Stimulated activated naive CD8-positive, alpha-beta T cell treated with anti-CD3 and anti-CD28 coated beads, Interleukin-15, Interleukin-2, amounts not matched to agents 100 ng/mL and 50 ng/mL, for 24 hours (primary cell): Measurements from ENCODE around the gene COL13A1.

Experiments
- H3K27ac Mint-ChIP-seq: one replicate; pipeline ENCODE4 v1.8.0; 2021; ENCODE audit warnings: mild to moderate bottlenecking, mixed read lengths
- H3K27me3 Mint-ChIP-seq: one replicate; pipeline ENCODE4 v1.8.0; 2021; ENCODE audit warnings: mixed read lengths
- H3K36me3 Mint-ChIP-seq: one replicate; pipeline ENCODE4 v1.8.0; 2021; ENCODE audit warnings: low read depth, mixed read lengths
- H3K4me1 Mint-ChIP-seq: one replicate; pipeline ENCODE4 v1.8.0; 2021; ENCODE audit warnings: low read depth, mixed read lengths
- H3K4me3 Mint-ChIP-seq: one replicate; pipeline ENCODE4 v1.8.0; 2021; ENCODE audit warnings: mild to moderate bottlenecking, mixed read lengths
- H3K9me3 Mint-ChIP-seq: one replicate; pipeline ENCODE4 v1.8.0; 2021; ENCODE audit warnings: mixed read lengths

COL13A1 gene

DNA sequence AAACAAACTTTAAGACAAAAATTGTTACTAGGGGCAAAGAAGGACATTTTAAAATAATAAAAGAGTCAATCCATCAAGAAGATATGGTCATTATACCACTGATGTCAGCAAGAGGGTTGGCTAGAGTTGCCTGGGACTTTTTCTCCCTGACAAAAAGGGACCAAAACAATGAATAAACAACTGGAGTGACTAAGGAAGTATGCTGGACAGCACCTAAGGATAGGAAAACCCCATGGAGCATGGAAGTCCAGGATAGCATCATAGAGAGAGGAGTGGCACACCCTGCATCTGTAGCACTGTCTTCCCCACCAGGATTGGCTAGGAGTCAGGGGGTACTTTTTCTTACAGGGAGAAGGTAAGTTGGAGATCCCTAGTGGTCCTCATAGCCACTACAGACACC lies 177.5 kb downstream of the COL13A1 start:
- Mint-ChIP-seq H3K9me3 (peaks cover 19% of the 10 kb centered on the region), H3K4me1 (peaks cover 6% of the 10 kb centered on the region), H3K4me3 (no peak overlapping the region), H3K27me3 (peaks cover 39% of the 10 kb centered on the region), H3K27ac (no peak overlapping the region), H3K36me3 (no peaks in the 10 kb centered on the region)

DNA sequence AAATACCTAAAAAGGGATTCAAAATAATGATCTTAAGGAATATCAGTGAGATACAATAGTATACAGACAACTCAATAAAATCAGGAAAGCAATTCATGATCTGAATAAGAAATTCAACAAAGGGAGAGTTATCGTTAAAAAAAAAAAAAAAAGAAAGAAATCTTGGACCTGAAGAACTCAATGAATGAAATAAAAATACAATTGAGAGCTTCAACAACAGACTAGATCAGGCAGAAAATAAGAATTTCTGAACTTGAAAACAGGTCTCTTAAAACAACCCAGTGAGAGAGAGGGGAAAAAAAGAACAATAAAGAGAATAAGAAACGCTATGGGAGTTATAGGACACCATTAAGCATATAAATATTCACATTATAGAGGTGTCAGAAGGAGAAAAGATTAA lies 179.0 kb downstream of the COL13A1 start:
- H3K36me3 Mint-ChIP-seq = no peaks in the 10 kb centered on the region
- no peak overlapping the region for H3K4me3 Mint-ChIP-seq
- no peak overlapping the region for H3K27ac Mint-ChIP-seq
- peaks cover 6% of the 10 kb centered on the region for H3K4me1 Mint-ChIP-seq
- H3K27me3 Mint-ChIP-seq = peaks cover 46% of the 10 kb centered on the region
- H3K9me3 Mint-ChIP-seq = peaks cover 19% of the 10 kb centered on the region

DNA sequence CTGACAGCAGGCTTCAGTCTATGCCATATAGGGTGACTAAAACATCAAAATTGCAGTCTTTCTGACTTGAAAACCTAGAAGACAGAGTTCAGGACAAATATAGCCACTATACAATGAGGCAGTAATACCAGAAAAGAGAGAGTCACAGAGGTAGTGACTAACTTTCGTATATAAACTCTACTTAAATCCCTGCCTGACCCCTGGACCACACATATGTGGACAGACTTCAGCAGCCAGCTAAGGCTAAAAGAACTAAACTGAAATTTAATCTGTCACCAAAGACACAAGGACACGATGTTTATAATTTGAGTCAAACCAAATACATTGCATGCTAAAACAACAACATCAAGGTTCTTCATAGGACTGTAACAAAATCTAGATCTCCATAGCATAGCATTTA lies 186.4 kb downstream of the COL13A1 start:
- no peak overlapping the region for H3K4me3 Mint-ChIP-seq
- H3K36me3 Mint-ChIP-seq = no peaks in the 10 kb centered on the region
- peaks cover 24% of the 10 kb centered on the region for H3K27me3 Mint-ChIP-seq
- H3K4me1 Mint-ChIP-seq = no peaks in the 10 kb centered on the region
- no peak overlapping the region for H3K27ac Mint-ChIP-seq
- no peaks in the 10 kb centered on the region for H3K9me3 Mint-ChIP-seq

DNA sequence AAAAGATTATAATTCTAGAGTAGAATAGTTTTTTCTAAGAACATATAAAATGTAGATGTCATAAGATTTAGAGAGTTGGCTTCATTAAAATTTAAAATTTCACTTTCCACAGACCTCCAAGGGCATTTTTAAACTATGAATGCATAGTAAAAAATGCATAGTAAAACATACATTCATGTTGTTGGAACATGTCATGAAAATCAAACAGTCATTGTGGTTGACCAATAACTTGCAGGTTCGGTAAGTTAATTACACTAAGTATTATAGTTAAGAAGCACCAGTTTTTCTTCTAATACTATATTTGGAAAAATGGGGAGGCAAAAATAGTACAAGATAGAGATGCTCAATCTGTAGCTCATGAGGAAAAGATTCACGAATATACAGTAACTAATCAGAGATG lies 189.4 kb downstream of the COL13A1 start:
- Mint-ChIP-seq H3K4me1 (no peaks in the 10 kb centered on the region), H3K9me3 (no peaks in the 10 kb centered on the region), H3K27ac (no peak overlapping the region), H3K4me3 (no peak overlapping the region), H3K36me3 (no peaks in the 10 kb centered on the region), H3K27me3 (peaks cover 29% of the 10 kb centered on the region)

DNA sequence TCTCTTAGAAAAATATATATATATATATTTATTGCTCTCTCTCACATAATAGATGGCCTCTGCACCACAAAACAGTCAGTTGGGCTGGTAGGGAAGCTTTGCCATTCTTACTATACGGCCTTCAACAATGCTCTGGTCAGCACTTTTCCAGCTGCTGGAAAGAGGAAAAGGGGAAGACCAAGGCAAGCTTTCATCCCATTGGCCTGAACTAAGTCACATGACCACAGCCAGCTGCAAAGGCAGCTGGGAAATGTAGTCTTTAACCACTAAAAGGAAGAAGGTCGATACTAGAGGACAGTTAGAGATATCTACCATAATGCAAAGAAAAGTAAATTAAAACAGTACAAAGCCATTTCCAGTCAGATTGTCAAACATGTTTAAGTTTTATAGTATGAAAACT lies 192.6 kb downstream of the COL13A1 start:
- H3K4me1 Mint-ChIP-seq = no peaks in the 10 kb centered on the region
- H3K4me3 Mint-ChIP-seq = no peak overlapping the region
- H3K27ac Mint-ChIP-seq = no peak overlapping the region
- no peaks in the 10 kb centered on the region for H3K9me3 Mint-ChIP-seq
- peaks cover 25% of the 10 kb centered on the region for H3K27me3 Mint-ChIP-seq
- H3K36me3 Mint-ChIP-seq = no peaks in the 10 kb centered on the region

DNA sequence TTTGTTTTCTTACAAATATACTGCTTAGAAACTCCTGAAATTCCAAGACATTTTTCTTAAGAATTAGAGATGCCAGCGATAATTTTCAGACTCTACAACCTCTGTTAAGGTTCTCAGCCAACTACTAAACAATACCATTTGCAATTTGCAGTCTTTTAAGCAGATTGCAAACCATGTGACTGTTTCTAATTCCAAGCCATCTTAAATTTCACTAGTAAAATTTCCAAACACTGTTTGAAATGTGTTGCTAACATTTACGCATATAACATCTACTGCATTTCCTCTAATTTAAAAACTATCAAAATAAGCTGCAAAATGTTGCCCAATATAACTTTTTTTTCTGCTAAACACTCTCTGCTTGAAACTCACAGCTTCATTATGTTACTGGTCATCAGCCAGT lies 194.9 kb downstream of the COL13A1 start:
- no peaks in the 10 kb centered on the region for H3K4me1 Mint-ChIP-seq
- no peak overlapping the region for H3K4me3 Mint-ChIP-seq
- no peaks in the 10 kb centered on the region for H3K36me3 Mint-ChIP-seq
- H3K9me3 Mint-ChIP-seq = no peaks in the 10 kb centered on the region
- peaks cover 25% of the 10 kb centered on the region for H3K27me3 Mint-ChIP-seq
- no peak overlapping the region for H3K27ac Mint-ChIP-seq

DNA sequence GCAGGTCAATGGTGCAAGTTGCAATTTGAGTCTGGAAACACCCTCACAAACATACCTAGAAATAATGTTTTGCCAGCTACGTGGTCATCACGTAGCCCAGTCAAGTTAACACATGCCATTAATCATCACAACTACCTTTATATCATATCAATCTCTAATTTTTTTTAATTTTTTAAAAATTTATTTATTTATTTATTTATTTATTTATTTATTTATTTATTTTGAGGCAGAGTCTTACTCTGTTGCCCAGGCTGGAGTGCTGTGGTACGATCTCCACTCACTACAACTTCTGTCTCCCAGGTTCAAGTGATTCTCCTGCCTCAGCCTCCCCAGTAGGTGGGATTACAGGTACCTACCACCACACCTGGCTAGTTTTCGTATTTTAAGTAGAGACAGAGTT lies 198.6 kb downstream of the COL13A1 start:
- Mint-ChIP-seq H3K9me3 (no peaks in the 10 kb centered on the region), H3K27me3 (peaks cover 36% of the 10 kb centered on the region), H3K27ac (no peak overlapping the region), H3K4me3 (no peak overlapping the region), H3K4me1 (no peaks in the 10 kb centered on the region), H3K36me3 (no peaks in the 10 kb centered on the region)

DNA sequence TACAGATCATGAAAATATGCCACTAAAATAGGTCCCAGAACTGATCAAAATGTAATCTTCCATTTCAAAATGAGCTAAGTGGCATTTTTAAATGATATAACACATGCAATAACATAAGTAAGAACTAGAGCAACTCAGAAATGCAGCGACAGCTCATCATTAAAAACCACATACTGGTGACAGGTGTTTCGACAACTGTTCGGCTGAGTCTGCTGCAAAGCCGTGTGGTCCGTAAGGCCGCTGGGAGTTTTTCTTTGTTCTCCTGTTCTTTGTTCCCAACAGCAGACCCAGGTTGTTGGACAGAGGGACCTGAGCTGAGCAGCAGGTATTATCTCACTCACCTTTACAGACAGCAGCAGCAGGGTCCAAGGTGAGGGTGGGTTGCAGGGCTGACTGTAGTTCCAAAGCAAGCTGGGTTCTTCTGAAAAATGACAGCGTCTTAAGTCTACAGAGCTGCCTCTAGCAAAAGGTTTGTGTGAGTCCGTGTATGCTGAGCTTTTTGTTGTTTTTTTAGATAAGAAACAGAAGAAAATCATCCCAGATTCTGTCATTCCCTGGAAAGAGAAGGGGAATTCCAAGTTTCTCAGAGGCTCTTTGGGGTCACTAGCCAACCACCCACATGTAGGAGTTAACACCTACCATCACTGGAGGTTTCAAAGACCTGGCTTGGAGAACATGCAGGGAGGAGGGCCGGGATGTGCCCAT lies 205.6 kb downstream of the COL13A1 start:
- no peak overlapping the region for H3K27ac Mint-ChIP-seq

More for the DNA sequence above, 205.6 kb downstream of the COL13A1 start:
- H3K27me3 Mint-ChIP-seq = peaks cover 64% of the 10 kb centered on the region
- no peaks in the 10 kb centered on the region for H3K9me3 Mint-ChIP-seq
- no peaks in the 10 kb centered on the region for H3K4me1 Mint-ChIP-seq
- no peaks in the 10 kb centered on the region for H3K36me3 Mint-ChIP-seq
- H3K4me3 Mint-ChIP-seq = no peak overlapping the region
